Breast epithelium (tissue), 3 donors: ENCODE results near the gene ERF.

Experiments
- CTCF ChIP-seq, 3 donors: fragments of 450-650 bp; IDR thresholded peaks; one replicate each; pipeline ENCODE4 v1.5.1; 2016 to 2017; ENCODE audit warnings: antibody characterized with exemption in 3 of 3, mild to moderate bottlenecking in 3 of 3, moderate library complexity in 3 of 3
- POLR2AphosphoS5 ChIP-seq, 3 donors: sonication (generic); formaldehyde crosslinking; IDR thresholded peaks; one replicate each; pipeline ENCODE4 v1.6.1; 2017; ENCODE audit warnings: antibody characterized with exemption in 3 of 3

GRCh38 chr19:42224940-42225717 is 29.8 kb downstream of the ERF start:
- TF ChIP-seq CTCF (IDR thresholded peaks at IDR 0.05) (no peak), POLR2AphosphoS5 (IDR thresholded peaks at IDR 0.05) (no peak)
